Effector memory CD4-positive, alpha-beta T cell (primary cell): ENCODE measurements around the gene MED13L.

Experiments
- DNase-seq, 3 donors: peaks; one replicate each; pipeline ENCODE4 v3.0.0-alpha.2; 2020
- H3K27ac ChIP-seq: 2 replicates; pipeline ENCODE4 v1.7.0; 2013; ENCODE audit warnings: mild to moderate bottlenecking, low read length, moderate library complexity; ENCODE audit not compliant: insufficient read depth, poor library complexity, severe bottlenecking
- H3K27me3 ChIP-seq: replicated peaks from 2 replicates; pipeline ENCODE4 v1.7.0; 2013; ENCODE audit warnings: mild to moderate bottlenecking, low read length; ENCODE audit not compliant: insufficient read depth, control insufficient read depth, poor library complexity, severe bottlenecking
- H3K36me3 ChIP-seq: 2 replicates; pipeline ENCODE4 v1.7.0; 2013; ENCODE audit warnings: mild to moderate bottlenecking, low read length, moderate library complexity; ENCODE audit not compliant: control insufficient read depth, insufficient read depth
- H3K4me1 ChIP-seq: 2 replicates; pipeline ENCODE4 v1.7.0; 2013; ENCODE audit warnings: low read length, mild to moderate bottlenecking; ENCODE audit not compliant: control insufficient read depth, insufficient read depth, poor library complexity, severe bottlenecking
- H3K4me3 ChIP-seq: 2 replicates; pipeline ENCODE4 v1.7.0; 2013; ENCODE audit warnings: low read length, low read depth, mild to moderate bottlenecking; ENCODE audit not compliant: insufficient read depth, poor library complexity, severe bottlenecking
- H3K9me3 ChIP-seq: 2 replicates; pipeline ENCODE4 v1.7.0; 2013; ENCODE audit warnings: mild to moderate bottlenecking, low read length, moderate library complexity; ENCODE audit not compliant: control insufficient read depth

MED13L gene

GRCh38 chr12:115972241-115972640, 305.3 kb downstream of the MED13L start:
- Histone ChIP-seq H3K4me1 (no peaks in the 10 kb centered on the region), H3K4me3 (no peak overlapping the region), H3K36me3 (peaks cover 72% of the 10 kb centered on the region), H3K27me3 (no peaks in the 10 kb centered on the region), H3K27ac (no peak overlapping the region), H3K9me3 (no peaks in the 10 kb centered on the region)
- DNase-seq: no peak

- peaks cover 88% of the 10 kb centered on the region for H3K36me3 ChIP-seq
- no peak overlapping the region for H3K4me3 ChIP-seq
- H3K27ac ChIP-seq: no peak overlapping the region
- no peak for DNase-seq
- H3K27me3 ChIP-seq: no peaks in the 10 kb centered on the region
- H3K9me3 ChIP-seq: no peaks in the 10 kb centered on the region
- H3K4me1 ChIP-seq: no peaks in the 10 kb centered on the region
Observed at GRCh38 chr12:115968211-115968610, 309.3 kb downstream of the MED13L start.

GRCh38 chr12:115966376-115966775, 311.1 kb downstream of the MED13L start:
- Histone ChIP-seq H3K4me3 (no peak overlapping the region), H3K4me1 (no peaks in the 10 kb centered on the region), H3K9me3 (no peaks in the 10 kb centered on the region), H3K27me3 (no peaks in the 10 kb centered on the region), H3K36me3 (peaks cover 84% of the 10 kb centered on the region), H3K27ac (no peak overlapping the region)
- no peak for DNase-seq

- no peaks in the 10 kb centered on the region for H3K4me1 ChIP-seq
- no peak for DNase-seq
- H3K27ac ChIP-seq: no peak overlapping the region
- H3K27me3 ChIP-seq: no peaks in the 10 kb centered on the region
- H3K4me3 ChIP-seq: no peak overlapping the region
- peaks cover 80% of the 10 kb centered on the region for H3K36me3 ChIP-seq
- no peaks in the 10 kb centered on the region for H3K9me3 ChIP-seq
Observed at GRCh38 chr12:115964626-115965025, 312.9 kb downstream of the MED13L start.

- DNase-seq: no peak
- H3K27ac ChIP-seq: no peak overlapping the region
- no peak overlapping the region for H3K4me3 ChIP-seq
- H3K4me1 ChIP-seq: no peaks in the 10 kb centered on the region
- no peaks in the 10 kb centered on the region for H3K9me3 ChIP-seq
- peaks cover 76% of the 10 kb centered on the region for H3K36me3 ChIP-seq
- H3K27me3 ChIP-seq: no peaks in the 10 kb centered on the region
Observed at GRCh38 chr12:115964214-115964613, 313.3 kb downstream of the MED13L start.

GRCh38 chr12:115962216-115962615, 315.3 kb downstream of the MED13L start:
- DNase-seq: no peak
- Histone ChIP-seq H3K9me3 (no peaks in the 10 kb centered on the region), H3K4me3 (no peak overlapping the region), H3K36me3 (peaks cover 59% of the 10 kb centered on the region), H3K4me1 (no peaks in the 10 kb centered on the region), H3K27me3 (no peaks in the 10 kb centered on the region), H3K27ac (no peak overlapping the region)

- no peak overlapping the region for H3K27ac ChIP-seq
- H3K9me3 ChIP-seq: no peaks in the 10 kb centered on the region
- H3K36me3 ChIP-seq: peaks cover 51% of the 10 kb centered on the region
- H3K27me3 ChIP-seq: no peaks in the 10 kb centered on the region
- H3K4me1 ChIP-seq: no peaks in the 10 kb centered on the region
- no peak for DNase-seq
- no peak overlapping the region for H3K4me3 ChIP-seq
Observed at GRCh38 chr12:115960868-115961802, 316.4 kb downstream of the MED13L start.

GRCh38 chr12:115957686-115958290, 319.7 kb downstream of the MED13L start:
- no peak overlapping the region for H3K4me3 ChIP-seq
- H3K4me1 ChIP-seq: no peaks in the 10 kb centered on the region
- H3K27me3 ChIP-seq: no peaks in the 10 kb centered on the region
- no peak overlapping the region for H3K27ac ChIP-seq
- no peak for DNase-seq
- peaks cover 22% of the 10 kb centered on the region for H3K36me3 ChIP-seq
- H3K9me3 ChIP-seq: no peaks in the 10 kb centered on the region

GRCh38 chr12:115956659-115957058, 320.8 kb downstream of the MED13L start:
- H3K36me3 ChIP-seq: peaks cover 16% of the 10 kb centered on the region
- no peaks in the 10 kb centered on the region for H3K9me3 ChIP-seq

GRCh38 chr12:115956236-115956635, 321.3 kb downstream of the MED13L start:
- no peaks in the 10 kb centered on the region for H3K27me3 ChIP-seq
- no peak for DNase-seq
- H3K9me3 ChIP-seq: no peaks in the 10 kb centered on the region
- H3K4me3 ChIP-seq: no peak overlapping the region
- no peaks in the 10 kb centered on the region for H3K4me1 ChIP-seq
- no peak overlapping the region for H3K27ac ChIP-seq
- peaks cover 12% of the 10 kb centered on the region for H3K36me3 ChIP-seq

More at GRCh38 chr12:115956659-115957058, 320.8 kb downstream of the MED13L start:
- H3K4me3 ChIP-seq: no peak overlapping the region
- no peak overlapping the region for H3K27ac ChIP-seq
- no peaks in the 10 kb centered on the region for H3K27me3 ChIP-seq
- no peaks in the 10 kb centered on the region for H3K4me1 ChIP-seq
- no peak for DNase-seq
